HG02970 (cell line): ENCODE measurements around the gene DAB2.
"Not testable (repeated sequence)": the region's sequence is repeated elsewhere in the genome, so short reads cannot be mapped to it uniquely, and the experiment has no call there.

ENCODE experiments used
- ATAC-seq: cut with Tn5 transposase; IDR thresholded peaks from one replicate; pipeline ENCODE4 v1.9.1; 2021; ENCODE audit warnings: mild to moderate bottlenecking, moderate library complexity, moderate number of reproducible peaks; ENCODE audit not compliant: unreplicated experiment, low FRiP score

DAB2 gene

GRCh38 chr5:39353717-39354399 is 70.9 kb downstream of the DAB2 start:
- ATAC-seq, result no peak

- no peak for ATAC-seq
These were observed 71.8 kb downstream of the DAB2 start for GRCh38 chr5:39352951-39353350.

- no peak for ATAC-seq
These were observed 72.6 kb downstream of the DAB2 start for GRCh38 chr5:39352170-39352569.

GRCh38 chr5:39349484-39349883 is 75.3 kb downstream of the DAB2 start:
- no peak for ATAC-seq

- no peak for ATAC-seq
These were observed 82.3 kb downstream of the DAB2 start for GRCh38 chr5:39342460-39342859.

- ATAC-seq, result no peak
These were observed 82.9 kb downstream of the DAB2 start for GRCh38 chr5:39341896-39342295.

GRCh38 chr5:39340506-39340905 is 84.3 kb downstream of the DAB2 start:
- no peak for ATAC-seq

GRCh38 chr5:39337252-39337915 is 87.4 kb downstream of the DAB2 start:
- no peak for ATAC-seq

GRCh38 chr5:39334296-39334695 is 90.5 kb downstream of the DAB2 start:
- ATAC-seq, result not testable (repeated sequence)

GRCh38 chr5:39333104-39333503 is 91.7 kb downstream of the DAB2 start:
- ATAC-seq, result no peak

- ATAC-seq, result no peak
These were observed 92.9 kb downstream of the DAB2 start for GRCh38 chr5:39331861-39332381.

- ATAC-seq, result no peak
These were observed 96.0 kb downstream of the DAB2 start for GRCh38 chr5:39328731-39329130.

- no peak for ATAC-seq
These were observed 101.2 kb downstream of the DAB2 start for GRCh38 chr5:39323542-39323941.
